Umbilical cord (tissue), 2 donors: ENCODE results near the gene MUC12. TPM values are rescaled to one million over a fixed set of nuclear protein-coding genes. Genes with fewer than 3 reads are reported as not detected.
"Not testable (repeated sequence)": the region's sequence is repeated elsewhere in the genome, so short reads cannot be mapped to it uniquely, and the experiment has no call there.

ENCODE experiments used
- DNase-seq: peaks from one replicate; pipeline ENCODE4 v3.0.0-alpha.2; 2015; ENCODE audit warnings: low spot score
- total RNA-seq: library from RNA; depleted of rRNA; stranded (reverse); fragments of >200 nt; gene quantifications from one replicate; pipeline ENCODE4 v1.2.3, GENCODE V29; 2014; ENCODE audit warnings: low replicate concordance; ENCODE audit not compliant: insufficient read depth

MUC12 gene
- total RNA-seq, 1 donor from 2014 or later: 2.9 TPM

GRCh38 chr7:100962537-100962936 lies 6.8 kb upstream of the MUC12 start:
- no peak for DNase-seq

GRCh38 chr7:100963386-100963785 lies 6.0 kb upstream of the MUC12 start:
- no peak for DNase-seq

GRCh38 chr7:100963874-100964273 lies 5.5 kb upstream of the MUC12 start:
- no peak for DNase-seq

- DNase-seq: no peak
These were observed 4.7 kb upstream of the MUC12 start for GRCh38 chr7:100964630-100965029.

GRCh38 chr7:100965045-100965722 lies 4.2 kb upstream of the MUC12 start:
- no peak for DNase-seq

GRCh38 chr7:100965723-100966541 lies 3.4 kb upstream of the MUC12 start:
- DNase-seq: peak; percentile 47

- DNase-seq: no peak
These were observed 2.6 kb upstream of the MUC12 start for GRCh38 chr7:100966542-100967291.

- DNase-seq: no peak
These were observed 2.0 kb upstream of the MUC12 start for GRCh38 chr7:100967292-100967863.

- DNase-seq: no peak
These were observed 1.3 kb upstream of the MUC12 start for GRCh38 chr7:100968031-100968430.

- no peak for DNase-seq
These were observed 715 bp upstream of the MUC12 start for GRCh38 chr7:100968650-100969049.

- DNase-seq: no peak
These were observed 2.0 kb downstream of the MUC12 start for GRCh38 chr7:100971111-100972001.

- no peak for DNase-seq
These were observed 2.6 kb downstream of the MUC12 start for GRCh38 chr7:100972002-100972347.

GRCh38 chr7:100974021-100974420 lies 4.7 kb downstream of the MUC12 start:
- DNase-seq: no peak

GRCh38 chr7:100975371-100975821 lies 6.0 kb downstream of the MUC12 start:
- no peak for DNase-seq

GRCh38 chr7:100978300-100978699 lies 8.9 kb downstream of the MUC12 start:
- DNase-seq: no peak

- peak; percentile 13 for DNase-seq
These were observed 14.3 kb downstream of the MUC12 start for GRCh38 chr7:100983451-100984187.

GRCh38 chr7:100984241-100984918 lies 15.0 kb downstream of the MUC12 start:
- not testable (repeated sequence) for DNase-seq

- DNase-seq: not testable (repeated sequence)
These were observed 15.8 kb downstream of the MUC12 start for GRCh38 chr7:100985033-100985797.

GRCh38 chr7:100991631-100992030 lies 22.3 kb downstream of the MUC12 start:
- DNase-seq: no peak
